ENCODE results near the gene ARPC3. TPM values are rescaled to one million over a fixed set of nuclear protein-coding genes. Genes with fewer than 3 reads are reported as not detected.
"Not testable (repeated sequence)": the region's sequence is repeated elsewhere in the genome, so short reads cannot be mapped to it uniquely, and the experiment has no call there.

ARPC3 gene
- total RNA-seq, 1 donor from 2014 or later = 226 TPM

- no peak for DNase-seq (ENCODE audit: low spot score)
- TF ChIP-seq, protein P1, sequence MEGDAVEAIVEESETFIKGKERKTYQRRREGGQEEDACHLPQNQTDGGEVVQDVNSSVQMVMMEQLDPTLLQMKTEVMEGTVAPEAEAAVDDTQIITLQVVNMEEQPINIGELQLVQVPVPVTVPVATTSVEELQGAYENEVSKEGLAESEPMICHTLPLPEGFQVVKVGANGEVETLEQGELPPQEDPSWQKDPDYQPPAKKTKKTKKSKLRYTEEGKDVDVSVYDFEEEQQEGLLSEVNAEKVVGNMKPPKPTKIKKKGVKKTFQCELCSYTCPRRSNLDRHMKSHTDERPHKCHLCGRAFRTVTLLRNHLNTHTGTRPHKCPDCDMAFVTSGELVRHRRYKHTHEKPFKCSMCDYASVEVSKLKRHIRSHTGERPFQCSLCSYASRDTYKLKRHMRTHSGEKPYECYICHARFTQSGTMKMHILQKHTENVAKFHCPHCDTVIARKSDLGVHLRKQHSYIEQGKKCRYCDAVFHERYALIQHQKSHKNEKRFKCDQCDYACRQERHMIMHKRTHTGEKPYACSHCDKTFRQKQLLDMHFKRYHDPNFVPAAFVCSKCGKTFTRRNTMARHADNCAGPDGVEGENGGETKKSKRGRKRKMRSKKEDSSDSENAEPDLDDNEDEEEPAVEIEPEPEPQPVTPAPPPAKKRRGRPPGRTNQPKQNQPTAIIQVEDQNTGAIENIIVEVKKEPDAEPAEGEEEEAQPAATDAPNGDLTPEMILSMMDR (IDR thresholded peaks at IDR 0.05) = no peak
- Mint-ChIP-seq H3K4me3 (ENCODE audit: unreplicated experiment) (peak overlapping the region; percentile 98), H3K27ac (ENCODE audit: unreplicated experiment) (peak overlapping the region; percentile 98), H3K9me3 (ENCODE audit: low read depth) (no peaks in the 10 kb centered on the region), H3K27me3 (ENCODE audit: low read depth) (no peaks in the 10 kb centered on the region), H3K4me1 (ENCODE audit: low read depth) (peaks cover 32% of the 10 kb centered on the region), H3K36me3 (ENCODE audit: low read depth) (no peaks in the 10 kb centered on the region)
These were observed 17.7 kb upstream of the ARPC3 start for GRCh38 chr12:110467847-110468213.

DNA sequence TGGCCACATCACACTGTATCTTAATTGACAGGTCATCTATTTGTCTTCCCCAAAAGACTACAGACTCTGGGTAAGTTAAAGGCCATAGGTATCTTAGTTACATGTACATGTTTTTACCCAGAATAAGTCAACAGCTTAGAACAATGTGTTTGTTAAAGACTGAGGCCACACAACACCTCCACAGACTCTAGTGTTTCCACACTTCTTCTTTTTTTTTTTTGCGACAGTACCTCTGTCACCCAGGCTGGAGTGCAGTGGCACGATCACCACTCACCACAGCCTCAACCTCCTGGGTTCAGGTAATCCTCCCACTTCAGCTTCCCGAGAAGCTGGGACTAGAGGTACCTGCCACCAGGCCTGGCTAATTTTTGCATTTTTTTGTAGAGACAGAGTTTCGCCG, 16.7 kb upstream of the ARPC3 start:
- Mint-ChIP-seq H3K9me3 (ENCODE audit: low read depth) (no peaks in the 10 kb centered on the region), H3K4me1 (ENCODE audit: low read depth) (peaks cover 32% of the 10 kb centered on the region), H3K27ac (ENCODE audit: unreplicated experiment) (peak overlapping the region; percentile 25), H3K4me3 (ENCODE audit: unreplicated experiment) (peak overlapping the region; percentile 45), H3K36me3 (ENCODE audit: low read depth) (no peaks in the 10 kb centered on the region), H3K27me3 (ENCODE audit: low read depth) (no peaks in the 10 kb centered on the region)
- no peak for DNase-seq (ENCODE audit: low spot score)
- TF ChIP-seq, protein P1 (IDR thresholded peaks at IDR 0.05) = no peak

DNA sequence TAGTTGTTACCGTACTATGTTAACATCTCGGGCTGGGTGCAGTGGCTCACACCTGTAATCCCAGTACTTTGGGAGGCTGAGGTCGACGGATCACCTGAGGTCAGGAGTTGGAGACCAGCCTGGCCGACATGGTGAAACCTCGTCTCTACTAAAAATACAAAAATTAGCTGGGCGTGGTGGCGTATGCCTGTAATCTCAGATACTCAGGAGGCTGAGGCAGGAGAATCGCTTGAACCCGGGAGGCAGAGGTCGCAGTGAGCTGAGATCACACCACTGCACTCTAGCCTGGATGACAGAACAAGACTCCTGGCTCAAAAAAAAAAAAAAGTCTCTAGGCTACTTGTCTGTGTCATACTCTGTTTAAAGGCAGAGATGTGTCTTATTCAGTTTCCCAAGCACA, 15.6 kb upstream of the ARPC3 start:
- peaks cover 32% of the 10 kb centered on the region for H3K4me1 Mint-ChIP-seq (ENCODE audit: low read depth)
- H3K36me3 Mint-ChIP-seq (ENCODE audit: low read depth); H3K9me3 Mint-ChIP-seq (ENCODE audit: low read depth); H3K27me3 Mint-ChIP-seq (ENCODE audit: low read depth); DNase-seq (ENCODE audit: low spot score); H3K27ac Mint-ChIP-seq (ENCODE audit: unreplicated experiment); H3K4me3 Mint-ChIP-seq (ENCODE audit: unreplicated experiment): not testable (repeated sequence)

DNA sequence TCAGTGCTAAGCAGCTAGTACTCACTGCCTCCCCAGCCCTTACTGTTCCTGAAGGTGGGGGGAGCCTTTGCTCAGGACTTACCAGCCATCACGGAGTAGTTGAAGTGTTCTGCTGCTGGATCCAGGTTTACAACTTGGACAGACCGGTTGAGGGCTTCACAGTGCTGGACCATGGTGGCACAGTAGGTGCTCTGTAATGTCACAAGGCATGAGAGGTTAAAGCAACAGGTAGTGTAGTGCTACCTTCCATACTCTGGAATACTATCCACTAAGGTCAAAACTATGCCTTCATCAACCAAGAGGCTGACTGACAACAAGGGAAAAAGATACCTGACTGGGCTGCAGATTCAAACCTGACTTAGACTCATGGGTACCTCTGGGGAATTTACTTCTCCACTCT, 14.9 kb upstream of the ARPC3 start:
- H3K27ac Mint-ChIP-seq (ENCODE audit: unreplicated experiment) = no peak overlapping the region
- no peak overlapping the region for H3K4me3 Mint-ChIP-seq (ENCODE audit: unreplicated experiment)
- no peaks in the 10 kb centered on the region for H3K27me3 Mint-ChIP-seq (ENCODE audit: low read depth)
- TF ChIP-seq, protein P1 (IDR thresholded peaks at IDR 0.05) = no peak
- H3K36me3 Mint-ChIP-seq (ENCODE audit: low read depth) = no peaks in the 10 kb centered on the region
- DNase-seq (ENCODE audit: low spot score) = no peak
- peaks cover 30% of the 10 kb centered on the region for H3K4me1 Mint-ChIP-seq (ENCODE audit: low read depth)
- no peaks in the 10 kb centered on the region for H3K9me3 Mint-ChIP-seq (ENCODE audit: low read depth)

DNA sequence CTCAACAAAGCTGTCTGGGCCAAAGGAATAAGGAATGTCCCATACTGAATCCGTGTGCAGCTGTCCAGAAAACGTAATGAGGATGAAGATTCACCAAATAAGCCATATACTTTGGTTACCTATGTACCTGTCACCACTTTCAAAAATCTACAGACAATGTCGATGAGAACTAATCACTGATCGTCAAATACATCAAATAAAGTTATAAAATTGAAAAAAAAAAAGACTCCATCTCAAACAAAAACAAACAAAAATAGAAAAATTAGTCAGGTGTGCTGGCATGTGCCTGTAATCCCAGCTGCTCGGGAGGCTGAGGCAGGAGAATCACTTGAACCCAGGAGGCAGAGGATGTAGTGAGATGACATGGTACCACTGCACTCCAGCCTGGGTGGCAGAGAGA, 11.1 kb upstream of the ARPC3 start:
- H3K36me3 Mint-ChIP-seq (ENCODE audit: low read depth); H3K4me3 Mint-ChIP-seq (ENCODE audit: unreplicated experiment); DNase-seq (ENCODE audit: low spot score); H3K27me3 Mint-ChIP-seq (ENCODE audit: low read depth); H3K27ac Mint-ChIP-seq (ENCODE audit: unreplicated experiment); H3K4me1 Mint-ChIP-seq (ENCODE audit: low read depth); H3K9me3 Mint-ChIP-seq (ENCODE audit: low read depth): not testable (repeated sequence)

DNA sequence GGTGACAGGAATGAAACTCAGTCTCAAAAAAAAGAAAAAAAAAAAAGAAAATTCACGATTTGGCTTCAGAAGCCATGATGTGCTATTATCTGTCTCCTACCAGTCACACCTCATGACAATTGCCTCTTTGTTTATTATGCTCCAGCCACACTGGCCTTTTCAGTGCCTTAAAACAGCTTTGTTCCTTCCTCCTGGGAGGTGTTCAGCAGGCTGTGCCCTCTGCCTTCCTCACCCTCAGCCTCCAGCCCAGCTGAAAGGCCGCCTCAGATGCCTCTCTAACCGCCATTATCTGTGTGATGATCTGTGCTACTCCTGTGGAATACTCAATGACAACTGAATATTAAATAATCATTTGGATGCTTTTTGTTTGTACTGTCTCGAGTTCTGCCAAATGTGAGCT, 8.6 kb upstream of the ARPC3 start:
- Mint-ChIP-seq H3K9me3 (ENCODE audit: low read depth) (no peaks in the 10 kb centered on the region), H3K4me3 (ENCODE audit: unreplicated experiment) (no peak overlapping the region), H3K27me3 (ENCODE audit: low read depth) (no peaks in the 10 kb centered on the region), H3K36me3 (ENCODE audit: low read depth) (peaks cover 8% of the 10 kb centered on the region), H3K27ac (ENCODE audit: unreplicated experiment) (no peak overlapping the region), H3K4me1 (ENCODE audit: low read depth) (no peaks in the 10 kb centered on the region)
- DNase-seq (ENCODE audit: low spot score) = no peak
- TF ChIP-seq, protein P1 (IDR thresholded peaks at IDR 0.05) = no peak

Measured in chondrocyte (in vitro differentiated cells).